Body of pancreas (tissue), 4 donors: ENCODE data around the gene LRRFIP1.
"Not testable (repeated sequence)": the region's sequence is repeated elsewhere in the genome, so short reads cannot be mapped to it uniquely, and the experiment has no call there.

ENCODE experiments used
- POLR2A ChIP-seq, 3 donors: fragments of 450-650 bp; IDR thresholded peaks; one replicate each; pipeline ENCODE4 v1.6.1; 2016; ENCODE audit warnings: antibody characterized with exemption in 3 of 3, mild to moderate bottlenecking in 2 of 3
- TF ChIP-seq, protein P1 (sequence below), 7 experiments: fragments of 450-650 bp in 4 of 7; fragments of 200-600 bp in 3 of 7; sonication (generic) in 3 of 7; IDR thresholded peaks; one replicate each; pipeline ENCODE4 v1.5.1; 2016 to 2019; ENCODE audit warnings: antibody characterized with exemption in 7 of 7

DNA sequence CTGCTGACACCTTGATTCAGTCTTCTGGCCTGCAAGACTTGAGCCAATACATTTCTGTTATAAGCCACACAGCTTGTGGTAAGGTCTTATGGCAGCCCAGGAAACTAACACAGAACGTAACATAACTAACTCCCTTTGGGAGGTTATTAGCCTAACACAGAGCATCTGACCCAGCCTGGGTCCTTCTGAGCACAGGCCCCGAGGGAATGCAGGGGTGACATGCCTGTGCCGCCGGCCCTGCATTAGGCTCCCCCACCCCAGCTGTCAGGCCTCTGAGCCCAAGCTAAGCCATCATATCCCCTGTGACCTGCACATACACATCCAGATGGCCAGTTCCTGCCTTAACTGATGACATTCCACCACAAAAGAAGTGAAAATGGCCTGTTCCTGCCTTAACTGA, 20.9 kb upstream of the LRRFIP1 start:
- TF ChIP-seq, protein P1, sequence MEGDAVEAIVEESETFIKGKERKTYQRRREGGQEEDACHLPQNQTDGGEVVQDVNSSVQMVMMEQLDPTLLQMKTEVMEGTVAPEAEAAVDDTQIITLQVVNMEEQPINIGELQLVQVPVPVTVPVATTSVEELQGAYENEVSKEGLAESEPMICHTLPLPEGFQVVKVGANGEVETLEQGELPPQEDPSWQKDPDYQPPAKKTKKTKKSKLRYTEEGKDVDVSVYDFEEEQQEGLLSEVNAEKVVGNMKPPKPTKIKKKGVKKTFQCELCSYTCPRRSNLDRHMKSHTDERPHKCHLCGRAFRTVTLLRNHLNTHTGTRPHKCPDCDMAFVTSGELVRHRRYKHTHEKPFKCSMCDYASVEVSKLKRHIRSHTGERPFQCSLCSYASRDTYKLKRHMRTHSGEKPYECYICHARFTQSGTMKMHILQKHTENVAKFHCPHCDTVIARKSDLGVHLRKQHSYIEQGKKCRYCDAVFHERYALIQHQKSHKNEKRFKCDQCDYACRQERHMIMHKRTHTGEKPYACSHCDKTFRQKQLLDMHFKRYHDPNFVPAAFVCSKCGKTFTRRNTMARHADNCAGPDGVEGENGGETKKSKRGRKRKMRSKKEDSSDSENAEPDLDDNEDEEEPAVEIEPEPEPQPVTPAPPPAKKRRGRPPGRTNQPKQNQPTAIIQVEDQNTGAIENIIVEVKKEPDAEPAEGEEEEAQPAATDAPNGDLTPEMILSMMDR (IDR thresholded peaks at IDR 0.05): not testable (repeated sequence)
- TF ChIP-seq POLR2A (IDR thresholded peaks at IDR 0.05): not testable (repeated sequence)
